ENCODE results near the gene CDC20B. TPM values are rescaled to one million over a fixed set of nuclear protein-coding genes. Genes with fewer than 3 reads are reported as not detected.

Gene CDC20B
- polyA plus RNA-seq, 1 donor from 2014 or later = not detected

GRCh38 chr5:55176176-55176818 is 3.3 kb upstream of the CDC20B start:
- H3K9me2 ChIP-seq (ENCODE audit: insufficient read depth, low read length) = no peaks in the 10 kb centered on the region
- H3K4me3 ChIP-seq (ENCODE audit: low read length) = peak overlapping the region; percentile 61
- TF ChIP-seq EZH2 (IDR thresholded peaks at IDR 0.05; ENCODE audit: borderline replicate concordance, insufficient read depth, low read length, poor library complexity, severe bottlenecking) (no peak), TAF1 (IDR thresholded peaks at IDR 0.05; ENCODE audit: low read depth) (no peak), CTCF (IDR thresholded peaks at IDR 0.05; ENCODE audit: poor library complexity, severe bottlenecking) (peak; percentile 48), REST (IDR thresholded peaks at IDR 0.05; ENCODE audit: borderline replicate concordance) (no peak), MXI1 (conservative IDR thresholded peaks at IDR 0.05; ENCODE audit: poor library complexity, severe bottlenecking) (peak; percentile 24)
- H3K79me2 ChIP-seq (replicated peaks; ENCODE audit: insufficient read depth, low read length) = no peaks in the 10 kb centered on the region
- no peaks in the 10 kb centered on the region for H4K20me1 ChIP-seq (ENCODE audit: insufficient read depth)
- no peak overlapping the region for H3K9ac ChIP-seq (ENCODE audit: low read length)
- no peaks in the 10 kb centered on the region for H3F3A ChIP-seq (ENCODE audit: insufficient read depth, low read length, poor library complexity, severe bottlenecking)
- H3K4me2 ChIP-seq (ENCODE audit: low read length) = peak overlapping the region; percentile 50
- no peaks in the 10 kb centered on the region for H3K9me3 ChIP-seq (ENCODE audit: low read length)
- H3K36me3 ChIP-seq (ENCODE audit: insufficient read depth, low read length) = no peaks in the 10 kb centered on the region
- H2AFZ ChIP-seq (ENCODE audit: low read depth, low read length) = no peak overlapping the region
- H3K27ac ChIP-seq (ENCODE audit: low read length) = no peak overlapping the region
- peaks cover 70% of the 10 kb centered on the region for H3K27me3 ChIP-seq (ENCODE audit: insufficient read depth, low read depth, low read length)

GRCh38 chr5:55175781-55176175 is 2.8 kb upstream of the CDC20B start:
- Histone ChIP-seq H3K79me2 (replicated peaks; ENCODE audit: insufficient read depth, low read length) (no peaks in the 10 kb centered on the region), H3K4me3 (ENCODE audit: low read length) (peak overlapping the region; percentile 61), H2AFZ (ENCODE audit: low read depth, low read length) (no peak overlapping the region), H3K4me2 (ENCODE audit: low read length) (no peak overlapping the region), H3F3A (ENCODE audit: insufficient read depth, low read length, poor library complexity, severe bottlenecking) (no peaks in the 10 kb centered on the region), H3K27ac (ENCODE audit: low read length) (no peak overlapping the region), H3K9me2 (ENCODE audit: insufficient read depth, low read length) (no peaks in the 10 kb centered on the region), H3K36me3 (ENCODE audit: insufficient read depth, low read length) (no peaks in the 10 kb centered on the region), H3K9me3 (ENCODE audit: low read length) (no peaks in the 10 kb centered on the region), H3K27me3 (ENCODE audit: insufficient read depth, low read depth, low read length) (peaks cover 70% of the 10 kb centered on the region), H3K9ac (ENCODE audit: low read length) (no peak overlapping the region), H4K20me1 (ENCODE audit: insufficient read depth) (no peaks in the 10 kb centered on the region)
- TF ChIP-seq SMC3 (conservative IDR thresholded peaks at IDR 0.05; ENCODE audit: poor library complexity) (no peak), POLR2AphosphoS5 (IDR thresholded peaks at IDR 0.05) (no peak), MXI1 (conservative IDR thresholded peaks at IDR 0.05; ENCODE audit: poor library complexity, severe bottlenecking) (no peak), RAD21 (conservative IDR thresholded peaks at IDR 0.05) (no peak), TAF1 (IDR thresholded peaks at IDR 0.05; ENCODE audit: low read depth) (no peak)
